ENCODE measurements around the gene MACROH2A2.
"Not testable (repeated sequence)": the region's sequence is repeated elsewhere in the genome, so short reads cannot be mapped to it uniquely, and the experiment has no call there.

Gene MACROH2A2

DNA sequence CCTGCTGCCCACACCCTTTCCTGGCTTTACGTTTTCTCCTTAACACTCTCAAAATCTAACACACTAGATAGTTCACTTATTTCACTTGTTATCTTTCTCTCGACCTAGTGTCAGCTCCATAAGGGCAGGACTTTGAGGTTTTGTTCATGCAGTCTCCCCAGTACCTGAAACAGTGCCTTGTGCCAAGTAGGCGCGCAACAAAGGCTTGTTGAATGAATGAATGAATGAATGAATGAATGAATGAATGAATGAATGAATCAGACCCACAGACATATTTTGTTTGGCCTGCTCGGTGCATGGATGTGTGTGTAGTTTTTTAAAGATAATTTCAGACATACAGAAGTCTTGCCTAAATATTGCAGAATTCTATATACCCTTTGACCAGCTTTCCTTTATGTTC lies 87.7 kb downstream of the MACROH2A2 start:
- no peaks in the 10 kb centered on the region for H3K27me3 Mint-ChIP-seq
- H3K4me1 Mint-ChIP-seq (ENCODE audit: low read depth), result peaks cover 45% of the 10 kb centered on the region
- H3K27ac Mint-ChIP-seq, result no peak overlapping the region
- peaks cover 4% of the 10 kb centered on the region for H3K36me3 Mint-ChIP-seq
- H3K9me3 Mint-ChIP-seq (ENCODE audit: low read depth), result no peaks in the 10 kb centered on the region
- H3K4me3 Mint-ChIP-seq, result no peak overlapping the region

DNA sequence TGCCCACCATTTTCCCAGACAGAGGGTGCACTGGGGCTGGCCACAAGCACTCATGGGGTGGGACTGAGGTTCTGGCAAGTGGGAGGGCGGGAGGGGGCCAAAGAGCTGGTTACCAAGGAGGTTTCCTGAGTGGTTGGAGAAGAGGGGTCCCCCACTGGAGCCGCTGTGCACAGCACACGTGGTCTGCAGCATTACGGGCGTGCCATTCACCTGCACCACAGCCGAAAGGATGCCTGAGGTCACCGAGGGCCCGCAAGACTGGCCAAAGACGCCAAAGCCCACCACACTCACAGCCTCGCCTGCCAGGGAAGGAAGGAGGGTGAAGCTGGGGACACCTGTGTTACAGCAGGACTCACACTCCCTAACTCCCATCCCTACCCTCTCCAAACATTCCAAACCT lies 89.9 kb downstream of the MACROH2A2 start:
- Mint-ChIP-seq H3K27me3 (no peaks in the 10 kb centered on the region), H3K4me3 (no peak overlapping the region), H3K4me1 (ENCODE audit: low read depth) (peaks cover 45% of the 10 kb centered on the region), H3K36me3 (peaks cover 4% of the 10 kb centered on the region), H3K27ac (no peak overlapping the region), H3K9me3 (ENCODE audit: low read depth) (no peaks in the 10 kb centered on the region)

DNA sequence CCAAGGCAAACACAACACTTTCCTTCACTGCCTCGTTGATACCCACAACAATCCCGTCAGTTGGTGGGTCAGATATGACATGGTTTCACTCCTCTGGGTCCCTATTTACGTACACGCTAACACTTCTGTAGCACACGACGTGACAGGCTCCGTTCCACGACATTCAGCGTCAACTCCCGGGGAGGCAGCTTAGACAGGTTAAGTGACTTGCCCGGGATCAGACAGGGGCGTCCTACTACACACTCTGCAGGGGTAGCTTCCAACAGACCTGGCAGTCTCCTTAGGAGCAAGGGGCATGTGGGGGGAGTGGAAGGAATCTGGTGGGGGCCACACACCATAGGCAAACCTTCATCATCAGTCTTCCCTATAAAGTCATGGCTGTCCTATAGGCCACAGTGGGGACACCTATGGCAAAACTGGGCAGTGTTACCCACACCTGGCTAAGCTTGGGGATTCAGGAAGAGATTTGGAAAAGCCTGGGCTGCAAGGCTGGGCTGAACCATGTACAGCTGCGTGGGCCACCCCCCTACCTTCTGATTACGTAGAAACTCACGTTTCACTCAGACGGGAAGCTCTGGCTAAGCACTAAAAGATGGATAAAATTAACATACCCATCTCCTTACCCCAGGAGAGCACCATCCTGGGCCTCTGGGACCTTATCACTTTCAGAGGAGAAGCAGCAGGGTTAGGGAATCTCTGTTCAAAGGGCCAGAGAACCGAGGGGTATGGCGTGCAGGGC lies 91.9 kb downstream of the MACROH2A2 start:
- H3K4me3 Mint-ChIP-seq, result peak overlapping the region; percentile 89
- H3K4me1 Mint-ChIP-seq (ENCODE audit: low read depth), result peaks cover 47% of the 10 kb centered on the region
- H3K9me3 Mint-ChIP-seq (ENCODE audit: low read depth), result no peaks in the 10 kb centered on the region
- H3K36me3 Mint-ChIP-seq, result peaks cover 6% of the 10 kb centered on the region
- peak overlapping the region; percentile 66 for H3K27ac Mint-ChIP-seq
- no peaks in the 10 kb centered on the region for H3K27me3 Mint-ChIP-seq

DNA sequence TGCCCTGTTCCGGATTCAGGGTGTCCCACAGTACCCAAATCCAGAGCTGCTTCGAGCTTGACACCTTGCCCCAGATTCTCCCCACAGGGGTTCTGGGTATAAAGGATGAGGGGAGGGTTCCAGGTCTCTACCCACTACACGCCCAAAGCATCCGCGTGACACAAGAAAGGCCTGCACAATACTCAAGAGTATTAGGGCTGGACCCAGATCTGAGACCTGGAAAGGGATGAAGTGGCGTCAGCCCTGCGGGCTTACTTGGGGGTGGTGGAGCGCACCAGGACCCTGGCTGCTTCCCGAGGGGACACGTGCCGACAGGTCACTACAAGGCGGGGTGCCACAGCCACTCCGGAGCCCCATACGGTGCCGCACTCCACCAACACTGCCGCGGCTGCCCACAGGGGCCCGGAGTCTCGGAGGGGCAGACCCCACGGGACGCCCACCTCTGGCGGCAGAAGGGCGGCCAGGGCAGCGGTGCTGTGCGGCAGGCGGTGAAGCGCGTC lies 92.6 kb downstream of the MACROH2A2 start:
- Mint-ChIP-seq H3K36me3 (peaks cover 4% of the 10 kb centered on the region), H3K27me3 (no peaks in the 10 kb centered on the region), H3K9me3 (ENCODE audit: low read depth) (no peaks in the 10 kb centered on the region), H3K4me1 (ENCODE audit: low read depth) (peaks cover 50% of the 10 kb centered on the region), H3K27ac (peak overlapping the region; percentile 77), H3K4me3 (peak overlapping the region; percentile 89)

DNA sequence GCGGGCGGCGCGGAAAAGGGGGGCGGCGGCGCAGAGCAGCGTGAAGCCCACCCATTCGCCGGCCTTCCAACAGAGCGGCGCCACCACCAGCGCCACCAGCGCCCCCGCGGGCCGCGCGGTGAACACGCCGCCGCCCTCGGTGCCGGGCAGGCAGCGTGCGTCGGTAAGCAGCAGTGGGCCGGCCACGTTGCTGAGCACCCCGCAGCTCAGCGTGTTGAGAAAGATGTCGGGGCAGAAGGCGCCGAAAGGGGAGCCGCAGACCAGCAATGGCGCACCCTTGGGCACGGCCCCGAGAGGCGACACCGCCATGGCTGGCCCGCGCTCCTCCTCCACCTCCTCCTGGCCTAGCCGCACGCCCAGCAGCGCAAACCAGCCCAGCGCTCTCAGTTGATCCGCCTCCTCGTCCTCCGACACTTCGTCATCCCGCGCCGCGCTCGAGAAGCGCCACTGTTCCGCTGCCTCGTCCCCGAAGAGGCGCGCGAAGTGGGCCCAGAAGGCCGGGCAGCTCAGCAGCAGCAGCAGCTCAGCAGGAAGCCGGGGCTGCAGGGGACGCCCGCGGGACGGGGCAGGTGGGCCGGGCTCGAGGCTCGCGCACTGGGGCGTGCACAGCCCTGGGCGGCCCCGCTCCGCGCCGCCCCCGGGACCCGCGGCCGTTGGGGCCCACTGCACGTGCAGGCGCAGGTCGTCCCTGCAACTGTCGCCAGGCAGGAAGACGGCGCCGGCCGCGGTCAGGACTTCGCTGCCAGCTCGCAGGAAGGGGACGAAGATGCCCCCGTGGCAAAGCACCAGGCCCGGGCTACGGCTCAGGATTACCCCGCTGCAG lies 93.2 kb downstream of the MACROH2A2 start:
- Mint-ChIP-seq H3K27me3 (no peaks in the 10 kb centered on the region), H3K36me3 (peaks cover 2% of the 10 kb centered on the region), H3K27ac (peak overlapping the region; percentile 96), H3K9me3 (ENCODE audit: low read depth) (no peaks in the 10 kb centered on the region), H3K4me3 (peak overlapping the region; percentile 89), H3K4me1 (ENCODE audit: low read depth) (peaks cover 46% of the 10 kb centered on the region)

DNA sequence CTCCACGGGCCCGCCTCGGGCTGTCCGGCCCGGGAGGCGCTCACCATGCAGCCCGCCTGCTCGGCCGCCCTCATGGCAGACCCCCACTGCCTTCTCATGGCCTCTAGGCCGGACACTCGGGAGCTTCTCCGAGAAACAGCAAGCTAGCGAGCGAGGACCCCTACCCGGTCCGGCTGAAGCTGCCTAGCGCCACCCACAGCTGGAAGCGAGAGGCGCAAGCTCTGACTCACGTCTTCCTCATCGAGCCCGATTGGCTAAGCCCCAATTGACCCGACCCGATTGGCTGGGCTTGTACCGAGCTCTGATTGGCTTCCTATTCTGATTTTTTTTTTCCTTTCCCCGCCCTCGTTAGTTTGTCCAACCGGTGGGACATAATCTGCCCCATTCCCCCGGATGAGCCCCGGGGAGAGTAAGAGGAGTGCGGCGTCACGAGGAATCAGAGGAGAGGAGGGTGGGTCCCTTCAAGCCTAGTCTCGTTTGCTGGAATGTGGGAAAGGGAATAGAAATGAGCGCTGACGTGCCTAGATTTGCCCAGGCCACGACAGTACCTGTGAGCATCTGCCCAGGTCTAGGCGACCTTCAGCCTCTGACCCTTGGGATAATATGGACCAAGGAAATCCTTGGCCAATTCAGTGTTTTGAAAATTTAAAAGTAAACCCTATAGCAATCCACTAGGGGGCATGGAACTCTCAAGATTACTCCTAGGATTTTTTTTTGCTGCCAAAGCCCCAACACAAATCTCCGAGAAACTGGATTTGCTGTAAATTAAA lies 94.0 kb downstream of the MACROH2A2 start, which contains the start of gene TYSND1:
Gene TYSND1, minus strand, starts transcription at position 212 of the 770 bp plus-strand sequence. Its CDS starts 114 bp downstream, at position 98.
- no peaks in the 10 kb centered on the region for H3K27me3 Mint-ChIP-seq
- peaks cover 2% of the 10 kb centered on the region for H3K36me3 Mint-ChIP-seq
- peak within 1 kb of the TSS; percentile 89 for H3K4me3 Mint-ChIP-seq
- H3K9me3 Mint-ChIP-seq (ENCODE audit: low read depth), result no peaks in the 10 kb centered on the region
- peaks cover 46% of the 10 kb centered on the region for H3K4me1 Mint-ChIP-seq (ENCODE audit: low read depth)
- peak within 1 kb of the TSS; percentile 96 for H3K27ac Mint-ChIP-seq

DNA sequence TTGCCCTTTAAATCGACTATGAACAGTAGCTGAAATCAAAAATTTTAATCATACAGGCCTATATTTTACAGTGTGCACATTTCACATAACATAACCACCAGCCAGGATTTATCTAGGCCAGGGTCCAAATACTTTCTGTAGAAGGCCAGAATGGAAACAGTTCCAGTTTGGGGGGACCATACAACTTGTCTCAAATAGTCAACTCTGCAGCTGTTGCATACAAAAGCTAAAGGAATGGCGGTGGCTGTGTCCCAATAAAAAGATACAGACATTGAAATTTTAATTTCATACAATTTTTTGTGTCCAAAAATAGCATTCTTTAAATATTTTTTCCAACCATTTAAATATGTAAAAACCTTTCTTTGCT lies 94.6 kb downstream of the MACROH2A2 start:
- H3K27me3 Mint-ChIP-seq, result no peaks in the 10 kb centered on the region
- H3K4me3 Mint-ChIP-seq, result peak overlapping the region; percentile 86
- peaks cover 2% of the 10 kb centered on the region for H3K36me3 Mint-ChIP-seq
- no peaks in the 10 kb centered on the region for H3K9me3 Mint-ChIP-seq (ENCODE audit: low read depth)
- H3K4me1 Mint-ChIP-seq (ENCODE audit: low read depth), result peaks cover 44% of the 10 kb centered on the region
- H3K27ac Mint-ChIP-seq, result peak overlapping the region; percentile 95

DNA sequence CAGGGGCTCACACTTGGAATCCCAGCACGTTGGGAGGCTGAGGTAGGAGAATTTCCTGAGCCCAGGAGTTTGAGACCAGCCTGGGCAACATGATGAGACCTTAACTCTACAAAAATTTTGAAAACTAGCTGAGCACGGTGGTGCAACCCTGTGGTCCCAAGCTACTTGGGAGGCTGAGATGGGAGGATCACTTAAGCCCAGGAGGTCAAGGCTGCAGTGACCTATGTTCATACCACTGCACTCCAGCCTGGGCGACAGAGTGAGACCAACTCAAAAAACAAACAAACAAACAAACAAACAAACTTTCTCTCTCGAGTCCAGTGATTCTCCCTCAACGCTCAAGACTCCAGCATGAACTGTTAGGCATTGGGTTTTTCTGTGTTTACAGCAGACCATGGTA lies 95.9 kb downstream of the MACROH2A2 start:
- Mint-ChIP-seq H3K9me3 (ENCODE audit: low read depth) (no peaks in the 10 kb centered on the region), H3K27ac (no peak overlapping the region), H3K27me3 (no peaks in the 10 kb centered on the region), H3K36me3 (peaks cover 2% of the 10 kb centered on the region), H3K4me3 (no peak overlapping the region), H3K4me1 (ENCODE audit: low read depth) (peaks cover 36% of the 10 kb centered on the region)

DNA sequence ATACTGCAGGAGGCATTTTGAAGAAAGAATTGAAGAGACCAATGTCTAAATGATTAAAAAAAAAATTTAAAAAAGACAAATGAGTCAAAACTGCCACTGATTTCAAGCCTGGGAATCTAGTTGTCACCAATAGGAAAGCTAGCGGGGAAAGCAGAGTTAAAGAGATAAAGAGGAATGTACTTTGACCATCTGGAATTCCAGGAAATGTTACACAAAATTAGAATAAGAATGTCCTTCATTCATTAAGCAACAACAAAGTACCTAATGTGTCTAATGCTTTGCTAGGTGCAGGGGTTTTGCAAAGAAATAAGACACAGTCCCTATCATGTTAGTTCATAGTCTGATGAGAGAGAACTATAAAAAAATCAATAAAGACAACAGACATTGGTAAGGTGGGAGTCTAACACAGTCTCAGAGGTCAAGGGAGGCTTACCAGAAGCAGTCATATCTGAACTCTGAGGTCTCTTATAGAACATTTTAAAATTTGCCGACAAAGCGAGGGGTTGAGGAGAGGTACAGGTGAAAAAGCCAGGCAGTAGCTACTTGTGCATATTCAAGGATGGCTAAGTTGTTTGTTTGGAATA lies 102.7 kb downstream of the MACROH2A2 start:
- Mint-ChIP-seq H3K4me1 (ENCODE audit: low read depth) (peaks cover 26% of the 10 kb centered on the region), H3K27ac (peak overlapping the region; percentile 25), H3K27me3 (no peaks in the 10 kb centered on the region), H3K4me3 (no peak overlapping the region), H3K9me3 (ENCODE audit: low read depth) (no peaks in the 10 kb centered on the region), H3K36me3 (peaks cover 10% of the 10 kb centered on the region)

DNA sequence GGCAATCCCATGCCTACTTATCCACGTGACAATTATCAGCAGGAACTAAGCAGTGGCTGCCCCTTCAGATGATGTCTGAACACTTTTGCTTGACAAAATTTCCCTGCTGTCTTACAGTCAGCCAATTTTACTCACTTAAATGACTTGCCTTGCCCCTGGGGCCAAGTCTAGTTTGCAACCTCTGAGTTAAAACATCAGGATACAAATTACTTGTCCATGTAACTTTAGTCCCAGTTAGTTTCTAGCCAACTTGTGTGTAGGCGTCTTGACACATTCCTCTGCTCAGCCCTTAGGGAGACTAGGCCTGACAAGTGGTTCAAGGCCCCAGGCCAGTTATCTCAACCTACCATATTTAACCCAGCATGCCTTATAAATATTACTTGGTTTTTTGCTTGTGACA lies 105.5 kb downstream of the MACROH2A2 start:
- Mint-ChIP-seq H3K4me1 (ENCODE audit: low read depth) (peaks cover 45% of the 10 kb centered on the region), H3K36me3 (peaks cover 17% of the 10 kb centered on the region), H3K27ac (no peak overlapping the region), H3K4me3 (no peak overlapping the region), H3K9me3 (ENCODE audit: low read depth) (no peaks in the 10 kb centered on the region), H3K27me3 (no peaks in the 10 kb centered on the region)

DNA sequence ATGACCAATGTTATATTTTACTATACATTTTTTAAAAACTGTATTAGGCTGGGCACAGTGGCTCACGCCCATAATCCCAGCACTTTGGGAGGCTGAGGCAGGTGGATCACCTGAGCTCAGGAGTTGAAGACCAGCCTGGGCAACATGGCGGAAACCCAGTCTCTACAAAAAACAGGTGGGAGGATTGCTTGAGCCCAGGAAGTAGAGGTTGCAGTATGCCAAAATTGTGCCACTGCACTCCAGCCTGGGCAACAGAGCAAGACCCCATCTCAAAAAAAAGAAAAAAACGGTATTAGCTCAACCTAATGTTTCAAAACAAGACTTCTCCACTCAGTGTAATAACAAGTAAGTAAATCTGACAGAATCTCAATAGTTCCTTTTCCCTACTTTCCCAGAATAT lies 106.7 kb downstream of the MACROH2A2 start:
- H3K9me3 Mint-ChIP-seq (ENCODE audit: low read depth); H3K27me3 Mint-ChIP-seq; H3K4me3 Mint-ChIP-seq; H3K27ac Mint-ChIP-seq: not testable (repeated sequence)
- Mint-ChIP-seq H3K36me3 (peaks cover 21% of the 10 kb centered on the region), H3K4me1 (ENCODE audit: low read depth) (peaks cover 57% of the 10 kb centered on the region)

DNA sequence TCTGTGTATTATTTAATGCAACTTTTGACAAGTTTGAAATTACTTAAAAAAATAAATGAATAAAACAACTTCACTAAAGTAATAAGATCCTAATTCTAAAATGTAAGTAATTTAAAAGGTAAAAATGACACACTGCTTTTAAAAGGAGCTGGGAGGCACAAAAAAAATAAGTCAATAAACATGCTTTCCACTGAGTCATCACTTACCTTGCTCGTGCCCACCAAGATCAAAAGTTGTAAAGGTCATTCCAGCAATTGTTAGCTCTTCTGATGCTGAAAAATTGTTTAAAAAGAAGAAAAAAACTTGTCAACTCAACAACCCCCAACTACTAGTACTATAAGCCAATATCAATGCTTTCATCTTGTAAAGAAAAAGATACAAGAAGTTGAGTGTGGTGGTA lies 108.2 kb downstream of the MACROH2A2 start:
- Mint-ChIP-seq H3K4me1 (ENCODE audit: low read depth) (peaks cover 62% of the 10 kb centered on the region), H3K27ac (peak overlapping the region; percentile 93)

More for the DNA sequence above, 108.2 kb downstream of the MACROH2A2 start:
- Mint-ChIP-seq H3K27me3 (no peaks in the 10 kb centered on the region), H3K36me3 (peaks cover 22% of the 10 kb centered on the region), H3K9me3 (ENCODE audit: low read depth) (no peaks in the 10 kb centered on the region), H3K4me3 (peak overlapping the region; percentile 78)

All from activated naive CD8-positive, alpha-beta T cell (primary cell).